Breast epithelium (tissue), 4 donors: ENCODE data around the gene TAGAP. TPM values are rescaled to one million over a fixed set of nuclear protein-coding genes. Genes with fewer than 3 reads are reported as not detected.
"Not testable (repeated sequence)": the region's sequence is repeated elsewhere in the genome, so short reads cannot be mapped to it uniquely, and the experiment has no call there.

Experiments
- DNase-seq, 2 donors: peaks; one replicate each; pipeline ENCODE4 v3.0.0-alpha.2; 2019; ENCODE audit warnings: low spot score in 2 of 2
- H3K27ac ChIP-seq, 2 donors: fragments of 200-600 bp; sonication (generic) in 1 of 2; one replicate each; pipeline ENCODE4 v1.5.1; 2016 to 2019; ENCODE audit warnings: mild to moderate bottlenecking in 1 of 2
- H3K27me3 ChIP-seq, 2 donors: fragments of 200-600 bp; sonication (generic) in 1 of 2; one replicate each; pipeline versions ENCODE4 v1.5.1 to v1.6.0; 2017 to 2019; ENCODE audit warnings: control low read depth in 1 of 2, mild to moderate bottlenecking in 1 of 2
- H3K36me3 ChIP-seq: fragments of 200-600 bp; one replicate; pipeline ENCODE4 v1.5.1; 2019
- H3K4me1 ChIP-seq, 2 donors: fragments of 200-600 bp; sonication (generic); one replicate each; pipeline ENCODE4 v1.5.1; 2016 to 2019; ENCODE audit warnings: control low read depth in 1 of 2
- H3K4me3 ChIP-seq, 3 donors: fragments of 200-600 bp; sonication (generic); 1 replicate in 2 of 3; 2 replicates in 1 of 3; pipeline ENCODE4 v1.5.1; 2016 to 2019; ENCODE audit warnings: mild to moderate bottlenecking in 3 of 3, moderate library complexity in 2 of 3
- H3K9me3 ChIP-seq, 2 donors: fragments of 200-600 bp; sonication (generic) in 1 of 2; one replicate each; pipeline ENCODE4 v1.5.1; 2016 to 2019; ENCODE audit warnings: control low read depth in 1 of 2
- CTCF ChIP-seq, 3 donors: fragments of 450-650 bp; IDR thresholded peaks; one replicate each; pipeline ENCODE4 v1.5.1; 2016 to 2017; ENCODE audit warnings: antibody characterized with exemption in 3 of 3, mild to moderate bottlenecking in 3 of 3, moderate library complexity in 3 of 3
- POLR2A ChIP-seq: fragments of 450-650 bp; IDR thresholded peaks from one replicate; pipeline ENCODE4 v1.6.1; 2016; ENCODE audit warnings: antibody characterized with exemption, mild to moderate bottlenecking, moderate library complexity
- POLR2AphosphoS5 ChIP-seq, 3 donors: sonication (generic); formaldehyde crosslinking; IDR thresholded peaks; one replicate each; pipeline ENCODE4 v1.6.1; 2017; ENCODE audit warnings: antibody characterized with exemption in 3 of 3
- intact Hi-C: fragments of 100-400 bp; cut with DNase I; formaldehyde crosslinking; loops from one replicate; pipeline ENCODE4 v1.15.1; 2023; ENCODE audit warnings: low total_unique reads
- total RNA-seq, 3 donors: library from RNA; depleted of rRNA; stranded (reverse); fragments of >200 nt; gene quantifications; one replicate each; pipeline ENCODE4 v1.1.0, GENCODE V29; 2016

TAGAP gene
- total RNA-seq, 3 donors from 2014 or later, result 2.9 to 4.2 (median 4.1) TPM

- DNase-seq, result no peak
- Histone ChIP-seq H3K4me1 (no peaks in the 10 kb centered on the region), H3K27ac (no peak overlapping the region), H3K27me3 (no peaks in the 10 kb centered on the region), H3K9me3 (peaks cover 10% of the 10 kb centered on the region in 2 donors), H3K36me3 (no peaks in the 10 kb centered on the region), H3K4me3 (no peak overlapping the region)
- intact Hi-C loops, result no loop called here
- no peak for TF ChIP-seq CTCF (IDR thresholded peaks at IDR 0.05)
- TF ChIP-seq POLR2AphosphoS5 (IDR thresholded peaks at IDR 0.05), result no peak
- no peak for TF ChIP-seq POLR2A
Observed at GRCh38 chr6:159020011-159020410, 24.8 kb downstream of the TAGAP start.

DNA sequence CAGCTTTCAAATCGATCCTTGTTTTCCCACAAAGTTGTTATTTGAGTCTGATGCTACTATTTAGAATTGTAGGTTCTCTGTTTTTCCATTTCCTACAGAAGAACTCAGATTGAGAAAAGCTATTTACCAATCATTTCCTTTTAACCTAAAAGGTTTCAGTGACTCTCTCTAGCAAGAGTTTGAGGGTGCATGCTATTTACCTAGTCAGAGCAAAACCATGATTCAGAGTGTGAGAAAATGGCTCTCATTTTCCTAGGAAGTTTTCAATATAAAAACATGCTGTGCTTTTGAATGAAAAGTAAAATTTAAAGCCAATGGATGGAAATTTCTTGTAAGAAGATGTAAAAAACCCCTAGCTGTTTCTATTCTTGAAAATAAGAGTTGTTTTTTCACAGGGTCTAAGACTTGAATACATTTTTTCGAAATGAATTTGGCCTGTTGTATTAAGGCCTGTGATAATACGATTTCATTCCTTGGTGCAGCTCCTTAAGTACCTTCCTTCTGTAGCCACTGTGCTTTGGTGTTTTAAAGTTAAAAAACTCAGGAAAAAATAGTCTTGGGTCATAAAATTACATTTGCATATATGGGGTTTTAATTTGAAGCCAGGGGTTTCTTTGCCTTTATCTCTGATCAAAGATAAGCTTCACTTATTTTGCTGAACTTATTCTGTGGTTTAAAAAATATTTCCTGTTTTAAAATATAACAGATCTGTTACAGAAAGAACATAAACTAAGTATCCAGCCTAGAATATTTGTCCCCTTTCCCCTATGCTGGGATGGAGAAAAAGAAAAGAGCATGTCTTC is 26.8 kb downstream of the TAGAP start:
- H3K9me3 ChIP-seq, result peaks cover 0 to 3% of the 10 kb centered on the region in 2 donors
- no peak overlapping the region for H3K27ac ChIP-seq
- H3K4me3 ChIP-seq, result no peak overlapping the region
- H3K27me3 ChIP-seq, result no peaks in the 10 kb centered on the region
- DNase-seq, result no peak
- TF ChIP-seq POLR2A, result no peak
- no peak for TF ChIP-seq CTCF (IDR thresholded peaks at IDR 0.05)
- TF ChIP-seq POLR2AphosphoS5 (IDR thresholded peaks at IDR 0.05), result no peak
- intact Hi-C loops, result no loop called here
- no peaks in the 10 kb centered on the region for H3K4me1 ChIP-seq
- no peaks in the 10 kb centered on the region for H3K36me3 ChIP-seq

GRCh38 chr6:159014406-159014805 is 30.4 kb downstream of the TAGAP start:
- Histone ChIP-seq H3K4me3 (no peak overlapping the region), H3K9me3 (peaks cover 0 to 3% of the 10 kb centered on the region in 2 donors), H3K27ac (no peak overlapping the region), H3K4me1 (no peaks in the 10 kb centered on the region), H3K36me3 (no peaks in the 10 kb centered on the region), H3K27me3 (no peaks in the 10 kb centered on the region)
- no peak for TF ChIP-seq CTCF (IDR thresholded peaks at IDR 0.05)
- TF ChIP-seq POLR2A, result no peak
- no peak for TF ChIP-seq POLR2AphosphoS5 (IDR thresholded peaks at IDR 0.05)
- DNase-seq, result no peak
- intact Hi-C loops, result no loop called here

DNA sequence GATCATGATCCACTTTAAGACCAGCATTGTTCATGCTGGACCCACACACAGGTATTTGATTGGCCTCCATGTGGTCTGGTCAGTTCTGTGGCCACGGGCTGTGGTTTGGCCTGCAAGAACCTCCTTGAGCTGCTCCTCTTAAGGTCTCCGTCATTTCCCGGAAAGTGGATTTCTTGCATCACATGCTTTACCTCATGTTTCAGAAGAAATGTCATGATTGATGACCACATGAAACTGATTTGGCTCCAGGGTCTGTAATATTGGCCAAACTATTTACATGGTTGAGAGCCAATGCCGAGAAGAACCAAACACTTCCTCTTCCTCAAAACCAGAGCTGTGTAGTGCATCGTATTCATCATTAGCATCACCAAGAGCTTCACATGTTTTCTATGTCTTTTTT is 31.6 kb downstream of the TAGAP start:
- Histone ChIP-seq H3K36me3 (no peaks in the 10 kb centered on the region), H3K4me3 (no peak overlapping the region), H3K27me3 (no peaks in the 10 kb centered on the region), H3K4me1 (no peaks in the 10 kb centered on the region), H3K9me3 (peaks cover 0 to 3% of the 10 kb centered on the region in 2 donors), H3K27ac (no peak overlapping the region)
- no peak for DNase-seq
- no peak for TF ChIP-seq POLR2A
- TF ChIP-seq CTCF (IDR thresholded peaks at IDR 0.05), result no peak
- TF ChIP-seq POLR2AphosphoS5 (IDR thresholded peaks at IDR 0.05), result no peak
- intact Hi-C loops, result no loop called here

DNA sequence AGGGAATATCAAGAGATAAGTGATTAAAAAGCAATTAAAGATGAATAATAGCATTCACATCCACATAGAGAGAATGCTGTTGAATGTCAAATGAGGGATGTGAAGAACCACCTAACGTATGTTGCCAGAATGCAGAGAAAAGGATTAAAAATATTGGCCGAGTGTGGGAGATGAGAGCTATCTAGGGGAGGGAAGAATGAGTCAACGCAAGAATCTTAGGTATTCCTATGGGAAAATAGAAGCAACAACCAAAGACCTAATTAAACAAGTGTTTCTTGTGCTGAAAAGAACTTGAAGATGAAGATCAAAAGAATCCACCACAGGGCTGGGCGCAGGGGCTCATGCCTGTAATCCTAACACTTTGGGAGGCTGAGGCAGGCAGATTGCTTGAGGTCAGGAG is 32.6 kb downstream of the TAGAP start:
- Histone ChIP-seq H3K36me3 (no peaks in the 10 kb centered on the region), H3K27me3 (no peaks in the 10 kb centered on the region), H3K4me3 (no peak overlapping the region), H3K4me1 (no peaks in the 10 kb centered on the region), H3K27ac (no peak overlapping the region), H3K9me3 (peaks cover 0 to 3% of the 10 kb centered on the region in 2 donors)
- intact Hi-C loops, result no loop called here
- DNase-seq, result no peak
- TF ChIP-seq POLR2AphosphoS5 (IDR thresholded peaks at IDR 0.05), result no peak
- TF ChIP-seq POLR2A, result no peak
- no peak for TF ChIP-seq CTCF (IDR thresholded peaks at IDR 0.05)

DNA sequence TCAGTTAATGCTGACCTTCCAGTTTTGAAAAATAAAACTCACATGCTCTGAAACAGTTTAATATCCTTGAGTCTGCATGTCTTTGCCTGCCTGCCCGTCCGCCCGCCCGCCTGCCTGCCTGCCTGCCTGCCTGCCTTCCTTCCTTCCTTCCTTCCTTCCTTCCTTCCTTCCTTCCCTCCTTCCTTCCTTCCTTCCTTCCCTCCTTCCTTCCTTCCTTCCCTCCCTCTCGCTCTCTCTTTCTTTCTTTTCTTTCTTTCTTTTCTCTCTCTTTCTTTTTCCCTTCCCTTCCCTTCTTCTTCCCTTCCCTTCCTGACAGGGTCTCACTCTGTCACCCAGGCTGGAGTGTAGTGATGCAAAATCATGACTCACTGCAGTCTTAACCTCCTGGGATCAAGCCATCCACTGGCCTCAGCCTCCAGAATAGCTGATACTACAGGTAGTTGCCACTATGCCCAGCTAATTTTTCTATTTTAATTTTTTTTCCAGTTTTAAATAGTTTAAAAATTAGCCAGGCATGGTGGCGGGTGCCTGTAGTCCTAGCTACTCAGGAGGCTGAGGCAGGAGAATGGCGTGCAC is 34.7 kb downstream of the TAGAP start:
- H3K4me3 ChIP-seq, H3K27ac ChIP-seq, H3K27me3 ChIP-seq, H3K4me1 ChIP-seq, intact Hi-C loops, H3K36me3 ChIP-seq, H3K9me3 ChIP-seq, DNase-seq: not testable (repeated sequence)
